Sciatic nerve (tissue), 2 donors: ENCODE data around the gene ENTPD8. TPM values are rescaled to one million over a fixed set of nuclear protein-coding genes. Genes with fewer than 3 reads are reported as not detected.

Source experiments
- ATAC-seq: fragments of 200-7000 bp; cut with Tn5 transposase; one replicate; pipeline ENCODE4 v1.9.1; 2020; ENCODE audit warnings: mild to moderate bottlenecking, moderate library complexity
- DNase-seq: peaks from one replicate; pipeline ENCODE4 v3.0.0-alpha.2; 2020; ENCODE audit warnings: low spot score
- intact Hi-C: fragments of 100-400 bp; cut with DNase I; formaldehyde crosslinking; loops from one replicate; pipeline ENCODE4 v1.14.2; 2022
- total RNA-seq: library from RNA; stranded (reverse); fragmentation: NEBNext Ultra II Directional; extraction: Animal tissue kit (Norgen Biotek cat#: 25700); gene quantifications from one replicate; pipeline ENCODE4 v1.2.1, GENCODE V29; 2021
- donor health status: DM: no; HTN: no; CAD: no.
- donor health status: DM: no; HTN: no; CAD: no.

ENTPD8 gene
- total RNA-seq, 1 donor from 2014 or later: not detected

DNA sequence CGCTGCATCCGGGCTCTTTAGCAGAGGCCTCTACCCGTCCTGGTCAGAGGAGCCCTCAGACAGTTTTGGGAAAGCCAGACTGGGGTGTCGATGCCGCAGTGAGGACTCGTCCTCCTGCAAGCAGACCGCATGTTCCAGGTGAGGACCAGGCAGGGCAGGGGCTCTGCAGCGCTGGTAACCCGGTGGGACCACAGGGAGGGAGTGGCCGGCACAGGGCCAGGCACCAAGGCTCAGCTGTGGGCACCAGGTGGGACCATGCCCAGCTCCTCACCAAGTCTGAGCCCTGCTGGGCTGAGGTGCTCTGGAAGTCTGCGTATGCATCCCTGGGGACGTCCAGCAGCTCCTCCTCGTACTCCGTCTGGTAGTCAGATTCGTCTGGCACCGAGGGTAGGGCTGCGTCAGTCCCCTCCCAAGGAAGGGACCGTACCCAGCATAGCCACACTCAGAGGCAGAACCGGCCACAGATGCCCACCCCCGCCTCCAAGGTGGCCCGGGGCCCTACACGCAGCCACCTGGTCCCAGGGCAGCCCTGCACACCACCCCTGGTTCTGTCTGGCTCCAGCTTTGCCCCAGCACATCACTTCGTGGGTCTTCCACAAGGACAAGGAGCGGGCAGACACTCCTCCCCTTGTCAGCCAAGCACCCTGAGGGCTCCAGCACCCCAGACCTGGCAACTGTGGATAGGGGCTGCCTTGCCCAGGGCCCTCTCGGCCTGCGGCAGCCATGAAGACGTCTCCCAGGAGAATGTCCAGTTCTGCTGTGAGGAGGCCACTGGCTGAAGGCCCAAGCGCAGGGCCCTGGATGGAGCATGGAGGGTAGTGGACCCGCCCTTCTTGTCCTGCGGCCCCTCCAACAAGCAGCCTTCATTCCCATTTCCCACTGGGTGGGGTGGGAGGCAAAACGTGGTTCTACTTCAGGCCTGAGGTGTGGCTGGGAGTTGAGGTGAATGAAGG lies 19.5 kb upstream of the ENTPD8 start:
- ATAC-seq (no peak), DNase-seq (peak; percentile 66)
- intact Hi-C loops: no loop called here

DNA sequence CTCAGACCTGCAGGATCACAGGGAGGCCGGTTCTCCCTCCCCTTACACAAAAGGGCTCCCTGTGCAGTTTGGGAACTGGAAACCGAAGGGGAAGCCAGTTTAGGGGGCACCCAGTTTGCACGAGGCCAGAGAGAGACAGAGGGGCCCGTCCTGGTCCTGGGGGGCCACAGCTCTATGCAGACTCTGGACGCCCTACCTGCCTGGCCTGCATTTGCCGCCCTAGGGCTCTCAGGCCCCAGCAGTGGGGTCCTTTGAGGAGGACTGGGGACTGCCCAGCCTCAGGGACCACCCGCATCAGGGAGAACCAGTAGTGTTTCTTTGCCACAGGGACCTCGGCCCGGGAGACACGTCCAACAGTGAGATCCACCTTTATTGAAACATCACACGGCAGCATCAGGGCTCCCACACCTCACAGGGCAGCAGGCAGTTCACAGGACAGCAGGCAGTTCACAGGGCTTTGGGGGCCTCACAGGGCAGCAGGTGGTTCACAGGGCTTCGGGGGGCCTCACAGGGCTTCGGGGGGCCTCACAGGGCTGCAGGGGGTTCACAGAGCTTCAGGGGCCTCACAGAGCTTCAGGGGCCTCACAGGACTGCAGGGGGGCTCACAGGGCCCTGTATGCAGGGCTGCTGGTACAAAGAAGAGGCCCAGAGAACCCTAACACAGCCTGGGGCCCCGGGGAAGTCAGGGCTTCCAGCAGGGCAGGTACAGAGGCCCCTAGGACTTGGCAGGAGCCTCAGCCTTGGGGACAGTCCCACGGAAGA lies 18.6 kb upstream of the ENTPD8 start:
- peak; percentile 1 for ATAC-seq
- peak; percentile 68 for DNase-seq
- intact Hi-C loops: no loop called here

DNA sequence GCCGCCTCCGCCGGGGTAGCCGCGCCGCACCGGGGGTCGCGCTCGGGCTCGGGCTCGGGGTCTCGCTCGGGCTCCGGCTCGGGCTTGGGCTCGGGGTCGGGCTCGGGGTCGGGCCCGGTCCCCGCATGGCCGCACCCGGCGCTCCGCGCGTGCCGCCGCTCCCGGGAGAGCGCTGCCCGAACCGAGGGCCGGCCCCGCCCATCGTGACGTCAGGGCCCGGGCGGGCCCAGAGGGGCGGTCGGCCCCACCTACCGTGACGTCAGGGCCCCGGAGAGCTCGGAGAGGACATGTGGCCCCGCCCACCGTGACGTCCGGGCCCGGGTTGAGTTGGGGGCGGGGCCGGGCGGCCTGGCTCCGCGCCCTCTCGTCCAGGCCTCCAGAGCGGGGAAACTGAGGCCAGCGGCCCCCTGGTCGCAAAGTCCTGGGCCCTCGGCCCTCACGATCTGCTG lies 18.0 kb upstream of the ENTPD8 start, which contains the start of gene NSMF:
Gene NSMF, minus strand, starts transcription at position 183 of the 449 bp plus-strand sequence. CDS start 232 bp downstream, outside the sequence.
- peak; percentile 97 for DNase-seq
- intact Hi-C loops: no loop called here
- peak; percentile 87 for ATAC-seq

DNA sequence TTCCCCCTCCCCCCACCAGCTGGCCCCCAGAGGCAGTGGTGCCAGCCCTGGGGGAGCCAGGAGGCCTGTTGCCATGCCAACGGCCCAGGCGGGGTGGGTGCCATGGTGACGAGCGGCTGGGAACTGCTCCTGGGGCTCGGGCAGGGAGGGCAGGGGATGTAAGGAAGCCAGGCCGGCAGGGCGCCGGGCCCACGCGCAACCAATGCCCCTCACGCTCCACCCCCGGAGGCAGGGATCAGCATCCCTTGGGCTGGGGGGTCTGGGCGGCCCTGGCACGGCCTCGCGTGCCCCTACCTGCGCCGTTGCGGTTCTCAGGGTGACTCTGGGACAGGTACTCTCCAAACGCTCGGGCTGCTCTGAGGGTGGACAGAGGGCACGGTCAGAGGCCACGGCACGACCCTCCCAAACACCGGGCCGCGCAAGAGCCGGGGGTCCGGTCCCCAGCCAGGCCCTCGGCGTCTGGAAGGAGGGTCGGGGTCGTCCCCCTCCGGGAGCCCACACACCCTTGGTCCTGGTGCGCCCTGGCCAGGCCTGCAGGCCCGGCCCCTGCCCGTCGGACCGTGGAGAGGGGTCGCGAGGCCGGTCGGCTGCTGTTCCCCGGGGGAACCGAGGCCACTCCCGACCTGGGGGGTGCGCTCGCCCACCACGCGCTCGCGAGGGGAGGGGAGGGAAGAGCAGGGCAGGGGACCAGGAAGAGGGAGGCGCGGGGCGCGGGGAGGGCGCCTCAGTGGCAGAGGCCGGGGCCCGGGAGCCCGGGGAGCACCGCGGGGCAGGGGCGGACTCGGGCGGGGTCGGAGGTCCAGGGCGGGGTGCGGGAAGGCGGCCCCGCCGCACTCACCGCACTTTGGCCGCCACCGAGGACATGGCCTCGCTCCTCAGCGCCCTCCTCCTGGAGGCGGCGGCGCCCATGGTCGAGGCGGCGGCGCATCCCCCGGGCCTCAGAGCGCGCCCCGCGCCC lies 17.3 kb upstream of the ENTPD8 start:
- peak; percentile 74 for DNase-seq
- ATAC-seq: no peak
- intact Hi-C loops: no loop called here

DNA sequence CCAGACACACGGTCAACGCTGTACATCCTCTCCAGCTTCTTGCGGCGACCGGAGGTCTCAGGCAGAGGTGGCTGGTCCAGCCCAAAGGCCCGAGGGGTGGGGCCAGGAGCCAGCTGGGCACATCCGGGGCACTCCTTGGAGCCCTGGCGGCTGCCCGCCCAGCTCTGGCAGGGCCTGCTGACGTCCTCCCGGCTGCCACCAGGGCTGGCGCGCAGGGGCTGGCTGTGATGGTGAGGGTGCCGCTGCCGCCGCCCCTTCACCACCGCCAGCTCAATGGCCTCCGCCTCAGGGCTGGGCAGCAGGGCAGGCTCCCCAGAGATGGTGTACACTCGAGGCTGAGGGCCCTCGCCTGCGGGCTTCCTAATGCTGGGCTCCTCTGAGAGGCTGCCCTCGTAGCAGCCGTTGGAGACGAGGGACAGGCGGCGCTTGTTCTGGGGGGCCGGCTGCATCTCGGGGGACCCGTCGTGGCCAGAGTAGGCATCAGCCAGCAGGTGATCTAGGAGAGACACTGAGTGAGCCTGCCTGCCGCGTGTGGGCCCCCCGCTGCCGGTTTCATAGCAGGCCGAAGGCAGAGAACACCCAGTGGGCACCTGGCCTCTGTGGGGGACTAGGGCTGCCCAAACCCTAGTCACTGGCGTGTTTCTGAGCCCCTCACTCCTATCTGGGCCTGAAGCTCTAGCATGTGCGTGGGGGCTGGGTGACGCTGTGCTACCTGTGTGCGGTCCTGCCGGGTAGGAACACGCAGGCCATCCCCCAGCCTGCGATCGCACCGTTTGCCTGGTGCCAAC lies 16.4 kb upstream of the ENTPD8 start:
- DNase-seq (peak; percentile 63), ATAC-seq (no peak)
- intact Hi-C loops: no loop called here

DNA sequence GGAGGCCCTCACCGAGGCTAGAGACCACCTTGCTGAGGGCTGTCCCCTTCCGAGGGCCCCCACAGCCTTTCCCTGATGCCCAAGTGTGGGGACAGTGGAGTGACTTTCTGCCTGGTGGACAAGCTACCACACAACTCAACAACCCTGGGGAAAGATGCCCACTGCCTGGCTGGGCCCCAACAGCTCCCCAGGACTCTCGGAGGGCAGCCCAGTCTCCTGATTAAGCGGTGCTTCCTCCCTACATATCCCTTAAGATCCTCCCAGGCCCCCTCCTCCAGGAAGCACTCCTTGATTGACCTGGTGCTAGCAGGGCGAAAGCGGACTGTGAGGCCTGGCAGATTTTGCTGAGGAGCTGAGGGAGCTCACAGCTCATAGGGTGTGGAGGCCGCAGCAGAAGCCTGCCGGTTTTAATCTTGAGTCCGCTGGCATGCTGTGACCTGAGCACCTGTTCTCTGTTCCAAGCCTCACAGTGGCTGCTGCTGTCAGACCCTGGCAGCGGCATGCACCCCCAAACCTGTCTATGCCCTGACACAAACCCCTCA lies 15.8 kb upstream of the ENTPD8 start:
- DNase-seq (peak; percentile 62), ATAC-seq (no peak)

DNA sequence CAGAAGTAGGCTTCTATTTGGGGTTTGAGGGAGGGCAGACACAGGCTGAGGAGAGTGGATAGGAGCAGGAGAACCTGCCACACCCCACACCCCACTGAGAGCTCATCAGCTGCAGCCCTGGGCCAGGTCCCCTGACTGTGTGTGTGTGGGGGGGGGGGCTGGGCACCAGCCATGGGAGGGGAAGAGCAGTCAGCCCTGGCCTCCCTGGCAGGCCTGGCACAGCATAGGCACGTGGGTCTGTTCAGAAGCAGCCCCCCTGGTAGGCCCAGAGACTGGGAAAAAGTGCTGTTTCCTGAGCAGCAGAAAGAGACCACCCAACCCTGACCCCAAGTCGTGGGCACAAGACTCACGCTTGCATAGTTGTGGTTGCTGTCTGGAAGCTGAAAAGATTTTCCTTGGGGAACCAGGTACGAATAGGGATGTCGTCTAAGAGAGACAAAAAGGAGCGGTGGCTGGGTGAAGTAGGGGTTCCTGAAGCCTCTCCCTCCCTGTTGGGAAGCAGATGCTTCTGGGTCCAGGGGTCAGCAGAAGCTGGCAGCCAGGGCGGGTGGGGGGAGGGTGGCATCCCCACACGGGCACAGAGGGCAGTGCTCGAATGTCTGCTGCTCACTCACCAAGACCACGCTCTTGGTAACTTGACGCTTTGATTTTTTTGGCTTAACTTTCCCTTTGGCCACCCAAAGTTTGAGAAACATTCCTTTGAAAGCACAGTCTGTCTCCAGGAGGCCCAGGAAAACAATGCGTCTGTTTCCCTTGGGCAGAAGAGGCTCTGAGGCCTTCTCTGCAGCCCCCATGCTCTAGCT lies 15.1 kb upstream of the ENTPD8 start:
- DNase-seq (peak; percentile 57), ATAC-seq (peak; percentile 1)
- intact Hi-C loops: no loop called here

More for the DNA sequence above, 15.8 kb upstream of the ENTPD8 start:
- intact Hi-C loops: no loop called here

DNA sequence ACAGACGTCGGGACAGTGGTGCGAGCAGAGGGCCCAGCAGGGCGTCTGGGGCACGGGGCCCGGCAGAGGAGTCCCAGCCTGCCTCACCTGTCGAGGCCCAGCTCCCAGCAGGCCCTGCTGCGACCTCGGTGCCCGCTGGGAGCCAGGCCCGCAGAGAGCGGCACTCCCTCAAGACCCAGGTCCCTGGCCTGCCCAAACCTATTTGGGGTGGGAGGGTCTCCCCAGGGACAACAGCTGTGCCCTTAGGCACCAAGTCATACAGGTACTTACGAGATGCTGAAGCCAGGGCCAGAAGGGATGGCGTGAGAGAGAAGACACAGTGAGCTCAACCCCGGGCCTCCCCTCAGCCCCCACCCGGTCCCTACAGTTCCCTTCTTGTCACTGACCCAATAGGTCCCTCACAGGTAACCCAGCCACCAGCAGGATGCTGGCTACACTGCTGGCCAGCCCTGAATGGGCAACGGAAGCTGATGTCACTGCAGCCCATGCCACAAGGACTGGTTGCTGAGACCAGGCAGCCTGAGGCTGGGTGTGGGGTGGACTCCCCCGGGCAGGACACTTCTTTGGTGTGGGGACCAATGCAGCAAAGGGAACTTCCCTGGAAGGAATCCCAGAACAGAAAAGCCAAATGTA lies 14.3 kb upstream of the ENTPD8 start:
- DNase-seq: peak; percentile 60
- no peak for ATAC-seq
- intact Hi-C loops: no loop called here

DNA sequence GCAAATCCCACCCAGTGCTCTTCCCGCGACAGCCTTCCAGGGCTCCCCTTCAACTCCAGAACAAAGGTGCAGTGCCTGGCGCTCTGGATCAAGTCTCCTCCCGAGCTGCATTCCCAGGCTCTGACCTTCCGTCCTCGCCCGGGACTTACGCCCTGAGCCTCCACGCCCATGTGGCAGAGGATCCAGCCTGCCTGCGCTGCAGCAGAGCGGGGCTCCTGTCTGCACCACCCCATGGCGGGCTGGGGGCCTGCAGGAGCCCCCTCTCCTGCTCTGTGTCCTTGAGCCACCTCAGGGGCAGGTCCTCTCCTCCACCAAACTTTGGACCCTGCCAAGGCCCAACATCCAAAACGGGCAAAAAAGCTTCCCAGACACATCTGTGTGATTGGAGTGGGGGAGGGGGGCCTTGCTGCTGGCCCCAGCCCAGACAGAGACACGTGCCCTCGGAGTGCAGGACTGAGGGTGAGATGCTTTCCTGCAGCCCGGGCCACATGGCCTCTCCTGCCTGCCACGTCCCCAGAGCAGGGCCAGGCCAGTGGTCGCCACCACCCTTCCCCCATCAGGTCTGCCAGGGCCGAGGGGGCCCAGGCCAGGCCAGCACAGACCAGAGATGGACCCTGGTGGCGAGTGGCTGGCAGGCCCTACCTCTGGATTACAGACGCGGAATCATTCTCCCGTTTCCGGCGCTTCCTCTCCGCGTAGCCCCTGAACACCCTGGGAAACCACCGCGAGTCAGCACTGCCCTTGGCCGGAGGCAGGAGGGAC lies 13.6 kb upstream of the ENTPD8 start:
- intact Hi-C loops: no loop called here
- DNase-seq (peak; percentile 78), ATAC-seq (peak; percentile 49)

DNA sequence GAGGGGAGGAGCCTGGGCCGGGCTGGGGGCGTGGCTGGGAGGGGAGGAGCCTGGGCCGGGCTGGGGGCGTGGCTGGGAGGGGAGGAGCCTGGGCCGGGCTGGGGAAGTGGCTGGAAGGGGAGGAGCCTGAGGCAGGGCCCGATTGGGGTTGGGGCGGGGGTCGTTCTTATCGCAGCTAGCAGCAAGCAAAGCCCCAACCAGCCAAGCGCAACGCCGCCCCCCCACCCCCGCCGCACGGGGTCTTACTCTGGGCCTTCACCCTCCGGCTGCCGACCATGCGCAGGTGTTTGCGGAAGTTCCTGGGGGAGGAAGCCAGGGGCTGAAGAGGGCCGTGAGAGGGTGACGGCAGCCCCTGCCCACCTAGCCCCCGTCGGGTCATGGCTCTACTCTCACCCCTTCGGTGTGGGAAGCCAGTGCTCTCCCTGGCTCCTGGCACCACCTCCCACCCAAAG lies 13.0 kb upstream of the ENTPD8 start:
- ATAC-seq (peak; percentile 59), DNase-seq (peak; percentile 90)
- intact Hi-C loops: no loop called here

DNA sequence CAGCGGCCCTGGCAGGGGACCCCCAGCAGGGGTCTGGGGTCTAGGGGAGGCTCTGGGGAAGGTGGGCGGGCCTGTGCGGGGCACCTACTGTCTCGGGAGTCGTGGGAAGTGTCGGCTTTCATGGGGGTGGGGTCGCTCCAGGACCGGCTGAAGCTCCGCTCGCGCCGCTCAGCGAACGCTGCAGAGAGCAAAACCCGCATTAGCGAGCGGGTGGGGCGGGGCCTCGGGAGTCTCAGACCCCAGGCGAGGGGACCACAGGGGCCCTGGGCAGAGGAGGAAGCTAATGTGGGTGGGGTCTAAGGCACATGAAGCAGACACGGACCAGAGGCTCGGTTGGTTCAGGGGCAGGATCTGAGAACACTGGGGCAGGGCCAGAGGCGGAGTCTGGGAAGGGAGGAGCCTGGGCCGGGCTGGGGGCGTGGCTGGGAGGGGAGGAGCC lies 12.5 kb upstream of the ENTPD8 start:
- intact Hi-C loops: no loop called here
- DNase-seq: peak; percentile 89
- ATAC-seq: peak; percentile 72

DNA sequence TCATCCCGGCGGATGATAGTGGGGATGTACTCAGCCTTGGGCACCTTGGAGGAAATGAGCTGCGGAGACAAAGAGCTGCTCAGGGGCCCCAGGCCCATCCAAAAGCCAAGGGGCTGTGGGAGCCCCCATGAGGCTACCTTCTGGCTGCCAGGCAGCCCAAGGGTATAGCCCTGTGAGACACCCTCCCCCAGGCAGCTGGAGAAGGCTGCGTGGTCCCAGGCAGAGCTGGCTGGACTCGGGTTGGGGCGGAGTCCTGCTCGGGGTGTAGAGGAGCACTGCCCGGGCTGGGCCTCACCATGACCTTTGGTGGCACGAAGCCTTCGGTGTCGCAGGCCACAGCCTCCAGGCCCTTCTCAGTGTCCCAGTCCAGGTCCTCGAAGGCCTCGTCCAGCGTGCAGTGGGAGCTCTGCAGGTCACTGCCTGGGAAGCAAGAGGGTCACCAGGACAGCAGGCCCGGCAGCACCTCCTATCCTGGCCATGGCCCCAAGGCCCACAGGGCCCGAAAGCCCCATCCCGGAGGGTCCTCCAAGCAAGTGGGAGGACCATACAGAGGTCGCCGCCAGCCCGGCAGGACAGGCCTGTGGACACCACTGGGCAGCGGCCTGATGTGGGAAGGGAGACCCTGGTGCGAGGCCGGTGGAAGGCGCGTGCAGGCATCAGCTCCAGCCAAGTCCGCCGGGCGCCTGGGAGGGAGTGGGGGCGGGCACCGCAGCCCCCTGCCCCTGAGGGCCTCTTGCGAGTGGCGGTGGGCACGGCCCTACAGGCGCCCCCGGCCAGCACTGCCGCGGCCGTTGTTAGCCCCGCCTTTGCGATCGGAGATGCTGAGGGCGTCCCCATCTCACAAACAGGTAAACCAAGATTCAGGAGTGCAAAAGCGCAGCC lies 11.8 kb upstream of the ENTPD8 start:
- peak; percentile 76 for DNase-seq
- ATAC-seq: no peak
- intact Hi-C loops: no loop called here

DNA sequence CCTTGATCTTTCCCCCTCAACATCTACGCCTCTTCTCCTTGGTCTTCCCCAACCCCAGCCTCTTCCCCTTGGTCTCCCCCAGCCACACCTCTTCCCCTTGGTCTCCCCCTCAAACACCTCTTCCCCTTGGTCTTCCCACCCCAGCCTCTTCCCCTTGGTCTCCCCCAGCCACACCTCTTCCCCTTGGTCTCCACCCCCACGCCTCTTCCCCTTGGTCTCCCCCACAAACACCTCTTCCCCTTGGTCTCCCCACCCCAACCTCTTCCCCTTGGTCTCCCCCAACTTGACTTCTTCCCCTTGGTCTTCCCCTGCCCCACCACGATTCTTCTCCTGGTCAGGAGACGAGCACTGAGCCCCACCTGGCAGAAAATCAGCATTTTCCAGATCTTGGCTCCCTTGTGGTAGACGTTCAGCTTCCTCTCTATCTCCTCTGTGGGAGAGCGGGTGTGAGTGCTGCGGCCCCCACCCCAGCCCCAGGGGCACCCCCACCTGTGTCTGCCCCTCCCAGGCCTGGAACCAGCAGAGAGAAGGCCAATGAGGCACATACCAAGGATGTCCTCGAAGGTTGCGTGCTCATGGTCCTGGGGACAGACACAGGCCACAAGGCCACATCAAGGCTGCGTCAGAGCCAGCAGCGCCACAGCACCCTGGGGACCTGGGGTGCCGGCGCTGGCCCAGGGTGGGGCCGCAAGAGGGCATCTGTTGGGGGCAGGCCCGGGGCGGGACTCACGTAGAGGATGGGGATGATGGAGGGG lies 11.0 kb upstream of the ENTPD8 start:
- DNase-seq (no peak), ATAC-seq (no peak)
- intact Hi-C loops: no loop called here
